Right lobe of liver (tissue), 4 donors: Measurements from ENCODE around the gene CTDSPL.

Experiments
- POLR2A ChIP-seq: fragments of 450-650 bp; IDR thresholded peaks from one replicate; pipeline ENCODE4 v1.6.1; 2017; ENCODE audit warnings: antibody characterized with exemption, mild to moderate bottlenecking
- TF ChIP-seq, protein P1 (sequence below), 4 donors: fragments of 200-600 bp in 3 of 4; fragments of 450-650 bp in 1 of 4; IDR thresholded peaks; one replicate each; pipeline versions ENCODE4 v1.5.1 to v1.8.0; 2016 to 2022; ENCODE audit warnings: antibody characterized with exemption in 4 of 4, mild to moderate bottlenecking in 2 of 4
- donor health status: DM: no; HTN: no; CAD: no.
- donor health status: DM: no; HTN: no; CAD: no.
- donor health status: DM: no; HTN: yes; CAD: no.

DNA sequence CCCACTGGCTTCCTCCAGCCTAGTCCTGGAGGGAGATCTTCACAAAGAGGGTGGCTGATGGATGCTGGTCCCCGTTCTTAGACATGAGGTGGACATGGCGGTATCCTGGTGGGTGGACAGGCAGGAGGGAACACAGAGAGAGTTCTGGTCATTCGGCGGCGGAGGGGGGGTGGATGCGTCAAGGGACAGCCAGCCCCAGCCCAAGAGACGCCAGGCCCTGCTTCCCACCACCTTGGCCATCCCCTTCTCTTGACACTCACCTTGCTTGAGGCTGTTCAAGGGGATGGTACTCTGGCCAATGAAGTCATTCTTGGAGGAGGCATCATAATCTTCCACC, 146.0 kb downstream of the CTDSPL start:
- TF ChIP-seq, protein P1, sequence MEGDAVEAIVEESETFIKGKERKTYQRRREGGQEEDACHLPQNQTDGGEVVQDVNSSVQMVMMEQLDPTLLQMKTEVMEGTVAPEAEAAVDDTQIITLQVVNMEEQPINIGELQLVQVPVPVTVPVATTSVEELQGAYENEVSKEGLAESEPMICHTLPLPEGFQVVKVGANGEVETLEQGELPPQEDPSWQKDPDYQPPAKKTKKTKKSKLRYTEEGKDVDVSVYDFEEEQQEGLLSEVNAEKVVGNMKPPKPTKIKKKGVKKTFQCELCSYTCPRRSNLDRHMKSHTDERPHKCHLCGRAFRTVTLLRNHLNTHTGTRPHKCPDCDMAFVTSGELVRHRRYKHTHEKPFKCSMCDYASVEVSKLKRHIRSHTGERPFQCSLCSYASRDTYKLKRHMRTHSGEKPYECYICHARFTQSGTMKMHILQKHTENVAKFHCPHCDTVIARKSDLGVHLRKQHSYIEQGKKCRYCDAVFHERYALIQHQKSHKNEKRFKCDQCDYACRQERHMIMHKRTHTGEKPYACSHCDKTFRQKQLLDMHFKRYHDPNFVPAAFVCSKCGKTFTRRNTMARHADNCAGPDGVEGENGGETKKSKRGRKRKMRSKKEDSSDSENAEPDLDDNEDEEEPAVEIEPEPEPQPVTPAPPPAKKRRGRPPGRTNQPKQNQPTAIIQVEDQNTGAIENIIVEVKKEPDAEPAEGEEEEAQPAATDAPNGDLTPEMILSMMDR (IDR thresholded peaks at IDR 0.05): no peak
- no peak for TF ChIP-seq POLR2A
